ENCODE measurements around the gene SYNDIG1.

SYNDIG1 gene

GRCh38 chr20:24651171-24651975 is 181.9 kb downstream of the SYNDIG1 start:
- no peak for DNase-seq (ENCODE audit: extremely low read depth in 1 of 2, low read depth in 1 of 2)

- DNase-seq (ENCODE audit: extremely low read depth in 1 of 2, low read depth in 1 of 2), result no peak
Observed at GRCh38 chr20:24651976-24652345, 182.5 kb downstream of the SYNDIG1 start.

- DNase-seq (ENCODE audit: extremely low read depth in 1 of 2, low read depth in 1 of 2), result no peak
Observed at GRCh38 chr20:24653306-24653705, 183.9 kb downstream of the SYNDIG1 start.

GRCh38 chr20:24654425-24654824 is 185.0 kb downstream of the SYNDIG1 start:
- no peak for DNase-seq (ENCODE audit: extremely low read depth in 1 of 2, low read depth in 1 of 2)

GRCh38 chr20:24656391-24656790 is 187.0 kb downstream of the SYNDIG1 start:
- no peak for DNase-seq (ENCODE audit: extremely low read depth in 1 of 2, low read depth in 1 of 2)

- no peak for DNase-seq (ENCODE audit: extremely low read depth in 1 of 2, low read depth in 1 of 2)
Observed at GRCh38 chr20:24657196-24657595, 187.8 kb downstream of the SYNDIG1 start.

GRCh38 chr20:24657878-24658620 is 188.6 kb downstream of the SYNDIG1 start:
- DNase-seq (ENCODE audit: extremely low read depth in 1 of 2, low read depth in 1 of 2), result no peak

- DNase-seq (ENCODE audit: extremely low read depth in 1 of 2, low read depth in 1 of 2), result no peak
Observed at GRCh38 chr20:24658920-24659660, 189.7 kb downstream of the SYNDIG1 start.

- DNase-seq (ENCODE audit: extremely low read depth in 1 of 2, low read depth in 1 of 2), result no peak
Observed at GRCh38 chr20:24659835-24660234, 190.4 kb downstream of the SYNDIG1 start.

GRCh38 chr20:24660651-24661050 is 191.2 kb downstream of the SYNDIG1 start:
- no peak for DNase-seq (ENCODE audit: extremely low read depth in 1 of 2, low read depth in 1 of 2)

- no peak for DNase-seq (ENCODE audit: extremely low read depth in 1 of 2, low read depth in 1 of 2)
Observed at GRCh38 chr20:24661255-24661654, 191.8 kb downstream of the SYNDIG1 start.

GRCh38 chr20:24662322-24662721 is 192.9 kb downstream of the SYNDIG1 start:
- no peak for DNase-seq (ENCODE audit: extremely low read depth in 1 of 2, low read depth in 1 of 2)

GRCh38 chr20:24662752-24663365 is 193.4 kb downstream of the SYNDIG1 start:
- DNase-seq (ENCODE audit: extremely low read depth in 1 of 2, low read depth in 1 of 2), result no peak

- DNase-seq (ENCODE audit: extremely low read depth in 1 of 2, low read depth in 1 of 2), result no peak
Observed at GRCh38 chr20:24663496-24663895, 194.1 kb downstream of the SYNDIG1 start.

- no peak for DNase-seq (ENCODE audit: extremely low read depth in 1 of 2, low read depth in 1 of 2)
Observed at GRCh38 chr20:24664266-24664986, 195.0 kb downstream of the SYNDIG1 start.

GRCh38 chr20:24665196-24665595 is 195.8 kb downstream of the SYNDIG1 start:
- DNase-seq (ENCODE audit: extremely low read depth in 1 of 2, low read depth in 1 of 2), result no peak

- DNase-seq (ENCODE audit: extremely low read depth in 1 of 2, low read depth in 1 of 2), result no peak
Observed at GRCh38 chr20:24665741-24666191, 196.3 kb downstream of the SYNDIG1 start.

- DNase-seq (ENCODE audit: extremely low read depth in 1 of 2, low read depth in 1 of 2), result no peak
Observed at GRCh38 chr20:24667689-24668383, 198.4 kb downstream of the SYNDIG1 start.

- no peak for DNase-seq (ENCODE audit: extremely low read depth in 1 of 2, low read depth in 1 of 2)
Observed at GRCh38 chr20:24668384-24668702, 198.9 kb downstream of the SYNDIG1 start.

- no peak for DNase-seq (ENCODE audit: extremely low read depth in 1 of 2, low read depth in 1 of 2)
Observed at GRCh38 chr20:24668791-24669190, 199.4 kb downstream of the SYNDIG1 start.
